ENCODE measurements around the gene HS3ST5. TPM values are rescaled to one million over a fixed set of nuclear protein-coding genes. Genes with fewer than 3 reads are reported as not detected.
"Not testable (repeated sequence)": the region's sequence is repeated elsewhere in the genome, so short reads cannot be mapped to it uniquely, and the experiment has no call there.

Gene HS3ST5
- total RNA-seq, 1 experiment from 2014 or later: not detected

DNA sequence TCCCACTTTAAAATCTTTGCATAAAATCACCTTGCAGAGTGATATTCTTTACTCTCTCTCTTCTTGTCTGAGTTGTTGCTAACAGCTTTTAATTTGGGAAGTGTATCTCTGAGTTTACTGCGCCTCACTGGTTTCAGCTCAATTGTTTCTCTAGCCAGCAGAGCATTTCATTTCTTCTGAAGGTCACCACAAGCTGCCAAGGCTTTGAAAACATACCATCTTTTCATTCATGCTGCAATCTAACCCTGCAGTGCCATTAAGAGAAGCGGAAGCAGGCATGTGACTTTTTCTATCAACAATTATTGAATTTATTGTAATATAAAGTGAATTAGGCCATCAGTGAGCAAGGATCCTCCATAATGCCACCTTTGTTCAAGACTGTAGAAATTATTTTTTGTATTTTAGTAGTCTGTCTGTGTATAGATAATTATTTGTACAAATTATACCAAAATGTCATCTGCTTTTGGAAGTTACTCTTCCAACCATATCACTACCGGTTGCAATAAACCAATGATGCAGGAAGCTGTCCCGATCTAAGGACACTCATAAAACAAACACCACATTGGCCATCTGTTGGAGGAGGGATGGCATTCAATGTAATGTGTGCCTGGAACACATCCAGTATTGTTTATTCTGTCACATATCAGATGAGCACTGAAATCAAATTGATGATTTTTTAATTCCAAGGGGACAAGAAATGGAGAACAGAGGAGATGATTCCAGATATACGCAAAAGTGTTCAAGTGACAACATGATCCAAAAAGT is 26.8 kb downstream of the HS3ST5 start:
- CTCF ChIA-PET: interaction anchor here (1.0 to 2.3 kb wide), 3 partner anchors 11 to 12 kb away, joined by 3 to 9 read pairs (median 3); no protein-coding TSS in a partner anchor
- no peak for ATAC-seq

GRCh38 chr6:114313816-114314215 is 29.0 kb downstream of the HS3ST5 start:
- ATAC-seq; BruUV-seq (replicated peaks); H3K4me3 ChIP-seq (replicated peaks in 1 of 2; ENCODE audit: low read depth in 1 of 2, low read length in 2 of 2); RAD21 ChIA-PET (ENCODE audit: low non-redundant PET in 1 of 2, low total read pairs in 2 of 2, uncharacterized antibody in 2 of 2, unreplicated experiment in 2 of 2); H2AFZ ChIP-seq (ENCODE audit: low read depth, low read length, poor library complexity, severe bottlenecking); H3K4me2 ChIP-seq (ENCODE audit: low read length); H4K20me1 ChIP-seq (ENCODE audit: insufficient read depth); POLR2A ChIA-PET; H3K27ac ChIP-seq (ENCODE audit: low read depth, low read length); H3K9ac ChIP-seq (ENCODE audit: low read length); H3K4me1 ChIP-seq (ENCODE audit: control insufficient read depth in 1 of 2, insufficient read depth in 2 of 2, low read length in 2 of 2); H3K9me3 ChIP-seq (ENCODE audit: control insufficient read depth in 1 of 2, insufficient read depth in 1 of 2, low read depth in 1 of 2, low read length in 2 of 2); H3K36me3 ChIP-seq (ENCODE audit: control insufficient read depth in 1 of 2, insufficient read depth in 2 of 2, low read length in 2 of 2); DNase-seq (ENCODE audit: low read depth, low spot score); intact Hi-C loops (cut with micrococcal nuclease); H3K9me2 ChIP-seq (ENCODE audit: insufficient read depth); H3K27me3 ChIP-seq (ENCODE audit: insufficient read depth, low read length); H3K79me2 ChIP-seq (ENCODE audit: insufficient read depth, low read length): not testable (repeated sequence)
- CTCF ChIA-PET: interaction anchor here (2.3 kb wide), 1 partner anchor 9 kb away, joined by 9 read pairs; no protein-coding TSS in a partner anchor

More for the DNA sequence above, 26.8 kb downstream of the HS3ST5 start:
- no peaks in the 10 kb centered on the region for H3K9me3 ChIP-seq (ENCODE audit: control insufficient read depth in 1 of 2, insufficient read depth in 1 of 2, low read depth in 1 of 2, low read length in 2 of 2)
- H3K4me3 ChIP-seq (replicated peaks in 1 of 2; ENCODE audit: low read depth in 1 of 2, low read length in 2 of 2): no peak overlapping the region
- no peak overlapping the region for H3K4me2 ChIP-seq (ENCODE audit: low read length)
- intact Hi-C loops (cut with micrococcal nuclease): no loop called here
- H2AFZ ChIP-seq (ENCODE audit: low read depth, low read length, poor library complexity, severe bottlenecking): no peak overlapping the region
- no peaks in the 10 kb centered on the region for H3K4me1 ChIP-seq (ENCODE audit: control insufficient read depth in 1 of 2, insufficient read depth in 2 of 2, low read length in 2 of 2)
- no peaks in the 10 kb centered on the region for H3K79me2 ChIP-seq (ENCODE audit: insufficient read depth, low read length)
- no peak for TF ChIP-seq ELF1 (IDR thresholded peaks at IDR 0.05; ENCODE audit: borderline replicate concordance, low read depth)
- no peaks in the 10 kb centered on the region for H4K20me1 ChIP-seq (ENCODE audit: insufficient read depth)
- no peak overlapping the region for H3K9ac ChIP-seq (ENCODE audit: low read length)
- RAD21 ChIA-PET (ENCODE audit: low non-redundant PET in 1 of 2, low total read pairs in 2 of 2, uncharacterized antibody in 2 of 2, unreplicated experiment in 2 of 2): no interaction called here
- no peaks in the 10 kb centered on the region for H3K27me3 ChIP-seq (ENCODE audit: insufficient read depth, low read length)
- BruUV-seq (replicated peaks): no TSS peak
- H3K36me3 ChIP-seq (ENCODE audit: control insufficient read depth in 1 of 2, insufficient read depth in 2 of 2, low read length in 2 of 2): no peaks in the 10 kb centered on the region
- no peak for DNase-seq (ENCODE audit: low read depth, low spot score)
- no peaks in the 10 kb centered on the region for H3K9me2 ChIP-seq (ENCODE audit: insufficient read depth)
- POLR2A ChIA-PET: no interaction called here
- no peak overlapping the region for H3K27ac ChIP-seq (ENCODE audit: low read depth, low read length)

GRCh38 chr6:114312931-114313330 is 29.9 kb downstream of the HS3ST5 start:
- Histone ChIP-seq H3K27ac (ENCODE audit: low read depth, low read length) (no peak overlapping the region), H3K27me3 (ENCODE audit: insufficient read depth, low read length) (no peaks in the 10 kb centered on the region), H3K9ac (ENCODE audit: low read length) (no peak overlapping the region), H3K9me2 (ENCODE audit: insufficient read depth) (no peaks in the 10 kb centered on the region), H3K4me2 (ENCODE audit: low read length) (no peak overlapping the region), H3K4me1 (ENCODE audit: control insufficient read depth in 1 of 2, insufficient read depth in 2 of 2, low read length in 2 of 2) (no peaks in the 10 kb centered on the region), H3K36me3 (ENCODE audit: control insufficient read depth in 1 of 2, insufficient read depth in 2 of 2, low read length in 2 of 2) (no peaks in the 10 kb centered on the region), H3K9me3 (ENCODE audit: control insufficient read depth in 1 of 2, insufficient read depth in 1 of 2, low read depth in 1 of 2, low read length in 2 of 2) (no peaks in the 10 kb centered on the region), H3K79me2 (ENCODE audit: insufficient read depth, low read length) (no peaks in the 10 kb centered on the region), H3K4me3 (replicated peaks in 1 of 2; ENCODE audit: low read depth in 1 of 2, low read length in 2 of 2) (no peak overlapping the region), H2AFZ (ENCODE audit: low read depth, low read length, poor library complexity, severe bottlenecking) (no peak overlapping the region), H4K20me1 (ENCODE audit: insufficient read depth) (no peaks in the 10 kb centered on the region)
- intact Hi-C loops (cut with micrococcal nuclease): no loop called here
- CTCF ChIA-PET: no interaction called here
- DNase-seq (ENCODE audit: low read depth, low spot score) (no peak), ATAC-seq (no peak)
- POLR2A ChIA-PET: no interaction called here
- RAD21 ChIA-PET (ENCODE audit: low non-redundant PET in 1 of 2, low total read pairs in 2 of 2, uncharacterized antibody in 2 of 2, unreplicated experiment in 2 of 2): no interaction called here
- BruUV-seq (replicated peaks): no TSS peak
- TF ChIP-seq, protein P1, sequence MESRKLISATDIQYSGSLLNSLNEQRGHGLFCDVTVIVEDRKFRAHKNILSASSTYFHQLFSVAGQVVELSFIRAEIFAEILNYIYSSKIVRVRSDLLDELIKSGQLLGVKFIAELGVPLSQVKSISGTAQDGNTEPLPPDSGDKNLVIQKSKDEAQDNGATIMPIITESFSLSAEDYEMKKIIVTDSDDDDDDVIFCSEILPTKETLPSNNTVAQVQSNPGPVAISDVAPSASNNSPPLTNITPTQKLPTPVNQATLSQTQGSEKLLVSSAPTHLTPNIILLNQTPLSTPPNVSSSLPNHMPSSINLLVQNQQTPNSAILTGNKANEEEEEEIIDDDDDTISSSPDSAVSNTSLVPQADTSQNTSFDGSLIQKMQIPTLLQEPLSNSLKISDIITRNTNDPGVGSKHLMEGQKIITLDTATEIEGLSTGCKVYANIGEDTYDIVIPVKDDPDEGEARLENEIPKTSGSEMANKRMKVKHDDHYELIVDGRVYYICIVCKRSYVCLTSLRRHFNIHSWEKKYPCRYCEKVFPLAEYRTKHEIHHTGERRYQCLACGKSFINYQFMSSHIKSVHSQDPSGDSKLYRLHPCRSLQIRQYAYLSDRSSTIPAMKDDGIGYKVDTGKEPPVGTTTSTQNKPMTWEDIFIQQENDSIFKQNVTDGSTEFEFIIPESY (IDR thresholded peaks at IDR 0.05; ENCODE audit: extremely low read depth, insufficient replicate concordance, low read length): no peak
- no peak for TF ChIP-seq EZH2 (IDR thresholded peaks at IDR 0.05)
- TF ChIP-seq, protein P2, sequence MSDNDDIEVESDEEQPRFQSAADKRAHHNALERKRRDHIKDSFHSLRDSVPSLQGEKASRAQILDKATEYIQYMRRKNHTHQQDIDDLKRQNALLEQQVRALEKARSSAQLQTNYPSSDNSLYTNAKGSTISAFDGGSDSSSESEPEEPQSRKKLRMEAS (IDR thresholded peaks at IDR 0.05): no peak
- TF ChIP-seq JUND (IDR thresholded peaks at IDR 0.05): no peak
- no peak for TF ChIP-seq TCF7L2 (IDR thresholded peaks at IDR 0.05; ENCODE audit: borderline replicate concordance, extremely low read depth, insufficient read depth, insufficient read length)
- no peak for TF ChIP-seq EGR1 (IDR thresholded peaks at IDR 0.05; ENCODE audit: low read depth)
- no peak for TF ChIP-seq SP1 (IDR thresholded peaks at IDR 0.05; ENCODE audit: low read depth)
- no peak for TF ChIP-seq CBX3 (IDR thresholded peaks at IDR 0.05; ENCODE audit: low read depth)
- TF ChIP-seq YY1 (IDR thresholded peaks at IDR 0.05; ENCODE audit: extremely low read depth, insufficient replicate concordance, low read depth, low read length): no peak
- TF ChIP-seq ZFX (IDR thresholded peaks at IDR 0.05): no peak
- TF ChIP-seq FOSL1 (IDR thresholded peaks at IDR 0.05; ENCODE audit: low read depth): no peak

All from HCT116 (cell line).